IMR-90 (cell line): Measurements from ENCODE around the gene ZNF735. TPM values are rescaled to one million over a fixed set of nuclear protein-coding genes. Genes with fewer than 3 reads are reported as not detected.

Experiments used
- ATAC-seq: fragments of 200-7000 bp; cut with Tn5 transposase; 2 replicates; pipeline ENCODE4 v1.9.1; 2020; ENCODE audit warnings: low read depth, mild to moderate bottlenecking, moderate library complexity
- BruUV-seq: library from RNA; stranded (reverse); fragments of 400-500 nt; replicated peaks from 2 replicates; lab custom pipeline; 2021; lab: Mats Ljungman, UMichigan
- CTCF ChIA-PET: fragments of 300-600 bp; formaldehyde crosslinking; extraction: SDS; loops from one replicate; lab custom pipeline; 2021; ENCODE audit warnings: antibody characterized with exemption; lab: Yijun Ruan, JAX
- POLR2A ChIA-PET: fragments of 300-600 bp; sonication (Branson Sonifier 250); formaldehyde crosslinking; loops from one replicate; lab custom pipeline; 2022; ENCODE audit warnings: antibody characterized with exemption; ENCODE audit not compliant: unreplicated experiment; lab: Charles Lee
- DNase-seq: peaks from one replicate; pipeline ENCODE4 v3.0.0; 2013
- H2AFZ ChIP-seq: replicated peaks from 2 replicates; pipeline ENCODE3; 2013; ENCODE audit warnings: low read length, mild to moderate bottlenecking; ENCODE audit not compliant: poor library complexity
- H2AK5ac ChIP-seq: 2 replicates; pipeline ENCODE4 v1.6.1; 2013; ENCODE audit warnings: low read depth, low read length, inconsistent platforms
- H2AK9ac ChIP-seq: replicated peaks from 2 replicates; pipeline ENCODE3; 2013; ENCODE audit warnings: mild to moderate bottlenecking, low read depth, low read length, moderate library complexity; ENCODE audit not compliant: poor library complexity
- H2BK120ac ChIP-seq: 2 replicates; pipeline ENCODE4 v1.6.1; 2013; ENCODE audit warnings: low read depth, low read length, inconsistent platforms
- H2BK15ac ChIP-seq: 3 replicates; pipeline ENCODE4 v1.6.1; 2013; ENCODE audit warnings: low read depth, low read length, inconsistent platforms
- H2BK20ac ChIP-seq: 2 replicates; pipeline ENCODE4 v1.6.1; 2013; ENCODE audit warnings: low read depth, mild to moderate bottlenecking, inconsistent platforms, low read length, moderate library complexity
- H2BK5ac ChIP-seq: 2 replicates; pipeline ENCODE4 v1.6.1; 2013; ENCODE audit warnings: mild to moderate bottlenecking, low read depth, low read length, inconsistent platforms; ENCODE audit not compliant: poor library complexity, severe bottlenecking
- H3K14ac ChIP-seq: replicated peaks from 2 replicates; pipeline ENCODE4 v1.6.1; 2013; ENCODE audit warnings: low read depth, low read length, inconsistent platforms
- H3K18ac ChIP-seq: 2 replicates; pipeline ENCODE4 v1.6.1; 2013; ENCODE audit warnings: low read depth, low read length, control low read depth
- H3K23ac ChIP-seq: 2 replicates; pipeline ENCODE4 v1.6.1; 2013; ENCODE audit warnings: low read depth, low read length, inconsistent platforms
- H3K27ac ChIP-seq: 2 replicates; pipeline ENCODE4 v1.5.1; 2013; ENCODE audit warnings: mild to moderate bottlenecking, control low read depth, low read length; ENCODE audit not compliant: insufficient read depth
- H3K27me3 ChIP-seq: 2 replicates; pipeline ENCODE4 v1.6.1; 2013; ENCODE audit warnings: low read length; ENCODE audit not compliant: control insufficient read depth, insufficient read depth
- H3K36me3 ChIP-seq: 2 replicates; pipeline ENCODE4 v1.6.1; 2013; ENCODE audit warnings: low read length, mixed read lengths; ENCODE audit not compliant: control insufficient read depth, insufficient read depth
- H3K4ac ChIP-seq: 2 replicates; pipeline ENCODE4 v1.6.1; 2013; ENCODE audit warnings: low read depth, low read length, inconsistent platforms
- H3K4me1 ChIP-seq: 2 replicates; pipeline ENCODE4 v1.6.1; 2013; ENCODE audit warnings: low read length, mixed read lengths; ENCODE audit not compliant: control insufficient read depth, insufficient read depth
- H3K4me2 ChIP-seq: 2 replicates; pipeline ENCODE4 v1.6.1; 2013; ENCODE audit warnings: low read depth, mild to moderate bottlenecking, control low read depth, low read length, moderate library complexity
- H3K4me3 ChIP-seq: 2 replicates; pipeline ENCODE4 v1.5.1; 2013; ENCODE audit warnings: low read depth, mild to moderate bottlenecking, control low read depth, low read length, moderate library complexity; ENCODE audit not compliant: insufficient read depth
- H3K56ac ChIP-seq: 2 replicates; pipeline ENCODE4 v1.6.1; 2013; ENCODE audit warnings: low read length, inconsistent platforms; ENCODE audit not compliant: insufficient read depth; ENCODE audit errors: extremely low read depth
- H3K79me1 ChIP-seq, 2 experiments: 2 replicates each; pipeline ENCODE4 v1.6.1; 2013; ENCODE audit warnings: low read length in 2 of 2, inconsistent platforms in 1 of 2, low read depth in 1 of 2
- H3K9ac ChIP-seq: 2 replicates; pipeline ENCODE4 v1.6.1; 2013; ENCODE audit warnings: low read depth, low read length, control low read depth
- H3K9me1 ChIP-seq: 2 replicates; pipeline ENCODE4 v1.6.1; 2013; ENCODE audit warnings: low read length, inconsistent platforms; ENCODE audit not compliant: insufficient read depth
- H3K9me3 ChIP-seq: 2 replicates; pipeline ENCODE4 v1.6.1; 2013; ENCODE audit warnings: low read length; ENCODE audit not compliant: control insufficient read depth, insufficient read depth
- H4K20me1 ChIP-seq: 2 replicates; pipeline ENCODE4 v1.6.1; 2013; ENCODE audit warnings: low read length, inconsistent platforms; ENCODE audit not compliant: insufficient read depth
- H4K5ac ChIP-seq: 2 replicates; pipeline ENCODE4 v1.6.1; 2013; ENCODE audit warnings: mild to moderate bottlenecking, low read depth, low read length, control low read depth
- H4K8ac ChIP-seq, 2 experiments: 2 replicates each; pipeline ENCODE4 v1.6.1; 2013; ENCODE audit warnings: low read depth in 2 of 2, low read length in 2 of 2, control low read depth in 1 of 2, inconsistent platforms in 1 of 2
- H4K91ac ChIP-seq: 2 replicates; pipeline ENCODE4 v1.6.1; 2013; ENCODE audit warnings: low read depth, low read length, inconsistent platforms; ENCODE audit not compliant: insufficient read depth
- BHLHE40 ChIP-seq: fragments of 150-350 bp; IDR thresholded peaks from 2 replicates; pipeline ENCODE4 v1.6.1; 2016; ENCODE audit warnings: mild to moderate bottlenecking, low read depth, low read length
- CEBPB ChIP-seq: IDR thresholded peaks from 2 replicates; pipeline ENCODE4 v1.6.1; 2012; ENCODE audit warnings: low read depth, low read length, improper control_type of control experiment
- CHD1 ChIP-seq: IDR thresholded peaks from 2 replicates; pipeline ENCODE4 v1.6.1; 2012; ENCODE audit warnings: low read depth, low read length, improper control_type of control experiment
- FOS ChIP-seq: fragments of 150-350 bp; IDR thresholded peaks from 2 replicates; pipeline ENCODE4 v1.6.1; 2016; ENCODE audit warnings: low read depth, low read length
- MAFK ChIP-seq: IDR thresholded peaks from 2 replicates; pipeline ENCODE4 v1.6.1; 2012; ENCODE audit warnings: low read depth, low read length, improper control_type of control experiment
- MAZ ChIP-seq: IDR thresholded peaks from 2 replicates; pipeline ENCODE4 v1.6.1; 2012; ENCODE audit warnings: low read depth, mild to moderate bottlenecking, low read length, improper control_type of control experiment, moderate library complexity, borderline replicate concordance
- MXI1 ChIP-seq: IDR thresholded peaks from 2 replicates; pipeline ENCODE4 v1.6.1; 2012; ENCODE audit warnings: low read depth, mild to moderate bottlenecking, low read length, moderate library complexity, borderline replicate concordance
- NFE2L2 ChIP-seq: fragments of 150-350 bp; IDR thresholded peaks from 2 replicates; pipeline ENCODE4 v1.6.1; 2016; ENCODE audit warnings: low read depth, mild to moderate bottlenecking, low read length
- POLR2A ChIP-seq: IDR thresholded peaks from 2 replicates; pipeline ENCODE4 v1.6.1; 2012; ENCODE audit warnings: mild to moderate bottlenecking, low read depth, low read length
- RAD21 ChIP-seq: IDR thresholded peaks from 2 replicates; pipeline ENCODE4 v1.6.1; 2012; ENCODE audit warnings: low read length, improper control_type of control experiment
- RCOR1 ChIP-seq: IDR thresholded peaks from 2 replicates; pipeline ENCODE4 v1.6.1; 2012; ENCODE audit warnings: mild to moderate bottlenecking, low read length, improper control_type of control experiment; ENCODE audit not compliant: insufficient replicate concordance
- RFX5 ChIP-seq: IDR thresholded peaks from 2 replicates; pipeline ENCODE4 v1.8.0; 2012; ENCODE audit warnings: low read depth, mild to moderate bottlenecking, low read length, moderate library complexity
- SMC3 ChIP-seq: fragments of 150-350 bp; IDR thresholded peaks from 2 replicates; pipeline ENCODE4 v1.6.1; 2016; ENCODE audit warnings: low read depth, mild to moderate bottlenecking, antibody characterized with exemption, low read length, moderate library complexity
- WGBS, 2 experiments: methylation state at CpG; one replicate each; pipeline versions ENCODE4 v1.1.5 to v1.1.7; 2013; ENCODE audit warnings: missing lambda C conversion rate in 2 of 2; ENCODE audit not compliant: insufficient read length in 1 of 2; ENCODE audit errors: extremely low coverage in 2 of 2; 5-methylcytosine and 5-hydroxymethylcytosine counted together
- dilution Hi-C: fragments of 300-500 bp; cut with HindIII; formaldehyde crosslinking; loops from one replicate; pipeline ENCODE4 v1.14.3; 2018; ENCODE audit warnings: low sequenced_read_pairs; ENCODE audit not compliant: unreplicated experiment
- in situ Hi-C: fragments of 300-500 bp; cut with MboI; formaldehyde crosslinking; loops from 3 replicates; pipeline ENCODE4 v1.14.3; 2019; ENCODE audit warnings: low sequenced_read_pairs, inconsistent platforms, mixed read lengths
- intact Hi-C: fragments of 100-400 bp; cut with micrococcal nuclease; formaldehyde crosslinking; loops from 2 replicates; pipeline ENCODE4 v1.10.0; 2022
- polyA plus RNA-seq, 3 experiments: library from polyadenylated mRNA; depleted of rRNA; stranded (reverse); fragments of >200 nt; gene quantifications; 2 replicates each; pipeline ENCODE4 v1.2.3, GENCODE V29; 2012; ENCODE audit warnings: low replicate concordance in 1 of 3
- total RNA-seq: library from RNA; depleted of rRNA; stranded (reverse); fragments of >200 nt; gene quantifications from 2 replicates; pipeline ENCODE4 v1.2.3, GENCODE V29; 2012
- TF ChIP-seq, protein P1 (sequence below): fragments of 150-350 bp; IDR thresholded peaks from 2 replicates; pipeline ENCODE4 v1.6.1; 2016; ENCODE audit warnings: low read depth, mild to moderate bottlenecking, low read length, moderate library complexity, borderline replicate concordance
- TF ChIP-seq, protein P2 (sequence below): conservative IDR thresholded peaks from 2 replicates; pipeline ENCODE4 v1.5.1; 2012; ENCODE audit warnings: mild to moderate bottlenecking, low read depth, low read length, improper control_type of control experiment
- TF ChIP-seq, protein P3 (sequence below): fragments of 150-350 bp; IDR thresholded peaks from 2 replicates; pipeline ENCODE4 v1.6.1; 2017; ENCODE audit warnings: mild to moderate bottlenecking, antibody characterized with exemption, low read length, low read depth

The ZNF735 gene
- total and polyA plus RNA-seq, 2 of the 4 experiments (the other 2 are of a cell fraction), result not detected

DNA sequence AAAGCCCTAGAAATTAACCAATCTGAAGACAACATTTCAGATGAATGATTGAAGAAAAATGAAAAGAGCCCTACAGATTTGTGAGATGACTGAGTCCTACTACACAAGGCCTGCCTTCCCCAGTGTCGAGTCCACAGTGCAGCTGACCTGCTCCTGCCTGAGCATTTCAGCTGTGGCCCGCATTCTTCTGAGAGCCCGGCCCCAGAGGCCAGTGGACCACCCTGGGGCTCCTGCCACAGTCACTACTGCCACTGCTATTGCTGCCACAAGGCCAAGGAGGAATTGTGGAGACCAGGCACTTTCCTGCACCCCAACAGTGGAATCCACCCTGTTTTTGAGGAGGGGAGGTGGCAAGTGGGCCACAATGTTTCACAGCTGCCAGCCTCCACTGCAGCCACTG, 19.6 kb upstream of the ZNF735 start:
- Histone ChIP-seq H2BK120ac (no peak overlapping the region), H3K36me3 (no peaks in the 10 kb centered on the region), H3K9me3 (peaks cover 25% of the 10 kb centered on the region; the same call in 1 of the 2 replicates), H3K27ac (no peak overlapping the region), H3K79me1 (no peaks in the 10 kb centered on the region), H3K14ac (no peak overlapping the region), H3K9ac (no peak overlapping the region), H2AK9ac (no peak overlapping the region), H4K5ac (no peak overlapping the region), H3K4me1 (no peaks in the 10 kb centered on the region), H3K27me3 (no peaks in the 10 kb centered on the region), H2AFZ (no peak overlapping the region), H3K4ac (no peak overlapping the region), H2AK5ac (no peak overlapping the region), H4K20me1 (no peaks in the 10 kb centered on the region), H3K23ac (no peak overlapping the region), H4K91ac (no peak overlapping the region), H3K9me1 (no peaks in the 10 kb centered on the region), H2BK15ac (no peak overlapping the region), H2BK20ac (no peak overlapping the region), H3K56ac (no peak overlapping the region), H3K18ac (no peak overlapping the region), H3K4me2 (no peak overlapping the region), H4K8ac (no peak overlapping the region), H2BK5ac (no peak overlapping the region), H3K4me3 (no peak overlapping the region)
- WGBS, 2 experiments, result no CpG with 5 or more reads among the region's 3 CpGs
- in situ Hi-C loops, result no loop called here
- POLR2A ChIA-PET, result no interaction called here
- intact Hi-C loops, result no loop called here
- dilution Hi-C loops, result no loop called here
- TF ChIP-seq RCOR1, result no peak
- TF ChIP-seq FOS, result no peak
- TF ChIP-seq NFE2L2, result no peak
- TF ChIP-seq CHD1, result no peak
- TF ChIP-seq SMC3, result no peak
- no peak for TF ChIP-seq BHLHE40
- TF ChIP-seq RAD21, result no peak
- TF ChIP-seq MAFK, result no peak
- no peak for TF ChIP-seq POLR2A
- TF ChIP-seq, protein P1, sequence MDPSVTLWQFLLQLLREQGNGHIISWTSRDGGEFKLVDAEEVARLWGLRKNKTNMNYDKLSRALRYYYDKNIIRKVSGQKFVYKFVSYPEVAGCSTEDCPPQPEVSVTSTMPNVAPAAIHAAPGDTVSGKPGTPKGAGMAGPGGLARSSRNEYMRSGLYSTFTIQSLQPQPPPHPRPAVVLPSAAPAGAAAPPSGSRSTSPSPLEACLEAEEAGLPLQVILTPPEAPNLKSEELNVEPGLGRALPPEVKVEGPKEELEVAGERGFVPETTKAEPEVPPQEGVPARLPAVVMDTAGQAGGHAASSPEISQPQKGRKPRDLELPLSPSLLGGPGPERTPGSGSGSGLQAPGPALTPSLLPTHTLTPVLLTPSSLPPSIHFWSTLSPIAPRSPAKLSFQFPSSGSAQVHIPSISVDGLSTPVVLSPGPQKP, result no peak
- no peak for TF ChIP-seq MAZ
- TF ChIP-seq, protein P2, sequence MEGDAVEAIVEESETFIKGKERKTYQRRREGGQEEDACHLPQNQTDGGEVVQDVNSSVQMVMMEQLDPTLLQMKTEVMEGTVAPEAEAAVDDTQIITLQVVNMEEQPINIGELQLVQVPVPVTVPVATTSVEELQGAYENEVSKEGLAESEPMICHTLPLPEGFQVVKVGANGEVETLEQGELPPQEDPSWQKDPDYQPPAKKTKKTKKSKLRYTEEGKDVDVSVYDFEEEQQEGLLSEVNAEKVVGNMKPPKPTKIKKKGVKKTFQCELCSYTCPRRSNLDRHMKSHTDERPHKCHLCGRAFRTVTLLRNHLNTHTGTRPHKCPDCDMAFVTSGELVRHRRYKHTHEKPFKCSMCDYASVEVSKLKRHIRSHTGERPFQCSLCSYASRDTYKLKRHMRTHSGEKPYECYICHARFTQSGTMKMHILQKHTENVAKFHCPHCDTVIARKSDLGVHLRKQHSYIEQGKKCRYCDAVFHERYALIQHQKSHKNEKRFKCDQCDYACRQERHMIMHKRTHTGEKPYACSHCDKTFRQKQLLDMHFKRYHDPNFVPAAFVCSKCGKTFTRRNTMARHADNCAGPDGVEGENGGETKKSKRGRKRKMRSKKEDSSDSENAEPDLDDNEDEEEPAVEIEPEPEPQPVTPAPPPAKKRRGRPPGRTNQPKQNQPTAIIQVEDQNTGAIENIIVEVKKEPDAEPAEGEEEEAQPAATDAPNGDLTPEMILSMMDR, result no peak
- TF ChIP-seq CEBPB, result no peak
- no peak for TF ChIP-seq MXI1
- TF ChIP-seq, protein P3, sequence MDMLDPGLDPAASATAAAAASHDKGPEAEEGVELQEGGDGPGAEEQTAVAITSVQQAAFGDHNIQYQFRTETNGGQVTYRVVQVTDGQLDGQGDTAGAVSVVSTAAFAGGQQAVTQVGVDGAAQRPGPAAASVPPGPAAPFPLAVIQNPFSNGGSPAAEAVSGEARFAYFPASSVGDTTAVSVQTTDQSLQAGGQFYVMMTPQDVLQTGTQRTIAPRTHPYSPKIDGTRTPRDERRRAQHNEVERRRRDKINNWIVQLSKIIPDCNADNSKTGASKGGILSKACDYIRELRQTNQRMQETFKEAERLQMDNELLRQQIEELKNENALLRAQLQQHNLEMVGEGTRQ, result no peak
- TF ChIP-seq RFX5, result no peak
- no peak for ATAC-seq
- DNase-seq, result no peak
- CTCF ChIA-PET, result no interaction called here
- BruUV-seq, result no TSS peak
